ENCODE data around the gene LMCD1.

LMCD1 gene

GRCh38 chr3:8600457-8600856, 98.8 kb downstream of the LMCD1 start:
- Mint-ChIP-seq H3K27me3 (peaks cover 8% of the 10 kb centered on the region), H3K36me3 (ENCODE audit: insufficient read depth) (no peaks in the 10 kb centered on the region), H3K9me3 (no peaks in the 10 kb centered on the region), H3K27ac (ENCODE audit: low read depth) (no peak overlapping the region), H3K4me3 (no peak overlapping the region), H3K4me1 (no peaks in the 10 kb centered on the region)
- DNase-seq (ENCODE audit: low spot score in 2 of 2) (no peak), ATAC-seq (replicated peaks; ENCODE audit: extremely low read depth, poor library complexity, severe bottlenecking) (no peak)

DNA sequence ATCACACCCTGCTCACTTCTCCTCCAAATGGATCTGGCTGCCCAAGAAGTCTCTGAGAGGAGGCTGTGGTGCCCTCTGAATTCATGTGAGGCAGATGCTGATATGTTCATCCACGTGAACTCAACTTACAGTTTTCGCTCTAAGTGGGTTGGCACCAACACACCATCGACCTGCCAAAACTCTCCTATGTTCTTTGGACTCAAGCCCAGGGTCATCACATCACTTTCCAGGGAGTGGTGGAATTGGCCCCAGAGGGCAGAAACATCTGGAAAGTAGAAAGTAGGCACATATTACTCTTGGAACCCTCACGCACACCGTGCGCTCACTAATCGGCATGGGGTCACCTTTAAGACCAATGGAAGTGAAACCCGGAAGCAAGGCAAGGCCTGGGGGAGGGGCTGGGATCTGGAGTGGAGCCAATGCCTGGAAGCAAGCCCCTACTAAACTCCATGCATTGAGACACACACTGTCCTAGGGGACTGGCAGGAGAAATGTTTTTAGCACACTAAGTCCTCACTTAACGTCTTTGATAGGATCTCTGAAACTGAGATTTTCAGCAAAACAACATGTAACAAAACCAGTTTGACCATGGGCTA, 101.6 kb downstream of the LMCD1 start:
- no peak for ATAC-seq (replicated peaks; ENCODE audit: extremely low read depth, poor library complexity, severe bottlenecking)
- no peaks in the 10 kb centered on the region for H3K36me3 Mint-ChIP-seq (ENCODE audit: insufficient read depth)

GRCh38 chr3:8604006-8604405, 102.4 kb downstream of the LMCD1 start:
- H3K9me3 Mint-ChIP-seq, result no peaks in the 10 kb centered on the region
- H3K36me3 Mint-ChIP-seq (ENCODE audit: insufficient read depth), result no peaks in the 10 kb centered on the region
- no peaks in the 10 kb centered on the region for H3K4me1 Mint-ChIP-seq
- DNase-seq (ENCODE audit: low spot score in 2 of 2) (no peak), ATAC-seq (replicated peaks; ENCODE audit: extremely low read depth, poor library complexity, severe bottlenecking) (no peak)
- no peak overlapping the region for H3K4me3 Mint-ChIP-seq
- peaks cover 25% of the 10 kb centered on the region for H3K27me3 Mint-ChIP-seq
- H3K27ac Mint-ChIP-seq (ENCODE audit: low read depth), result no peak overlapping the region

More for the DNA sequence above, 101.6 kb downstream of the LMCD1 start:
- Mint-ChIP-seq H3K27ac (ENCODE audit: low read depth) (no peak overlapping the region), H3K27me3 (peaks cover 19% of the 10 kb centered on the region), H3K4me1 (no peaks in the 10 kb centered on the region), H3K4me3 (no peak overlapping the region), H3K9me3 (no peaks in the 10 kb centered on the region)
- DNase-seq (ENCODE audit: low spot score in 2 of 2), result no peak

GRCh38 chr3:8604988-8605387, 103.4 kb downstream of the LMCD1 start:
- no peak overlapping the region for H3K27ac Mint-ChIP-seq (ENCODE audit: low read depth)
- DNase-seq (ENCODE audit: low spot score in 2 of 2) (no peak), ATAC-seq (replicated peaks; ENCODE audit: extremely low read depth, poor library complexity, severe bottlenecking) (no peak)
- H3K4me3 Mint-ChIP-seq, result no peak overlapping the region
- H3K4me1 Mint-ChIP-seq, result no peaks in the 10 kb centered on the region
- H3K27me3 Mint-ChIP-seq, result peaks cover 25% of the 10 kb centered on the region
- no peaks in the 10 kb centered on the region for H3K9me3 Mint-ChIP-seq
- no peaks in the 10 kb centered on the region for H3K36me3 Mint-ChIP-seq (ENCODE audit: insufficient read depth)

DNA sequence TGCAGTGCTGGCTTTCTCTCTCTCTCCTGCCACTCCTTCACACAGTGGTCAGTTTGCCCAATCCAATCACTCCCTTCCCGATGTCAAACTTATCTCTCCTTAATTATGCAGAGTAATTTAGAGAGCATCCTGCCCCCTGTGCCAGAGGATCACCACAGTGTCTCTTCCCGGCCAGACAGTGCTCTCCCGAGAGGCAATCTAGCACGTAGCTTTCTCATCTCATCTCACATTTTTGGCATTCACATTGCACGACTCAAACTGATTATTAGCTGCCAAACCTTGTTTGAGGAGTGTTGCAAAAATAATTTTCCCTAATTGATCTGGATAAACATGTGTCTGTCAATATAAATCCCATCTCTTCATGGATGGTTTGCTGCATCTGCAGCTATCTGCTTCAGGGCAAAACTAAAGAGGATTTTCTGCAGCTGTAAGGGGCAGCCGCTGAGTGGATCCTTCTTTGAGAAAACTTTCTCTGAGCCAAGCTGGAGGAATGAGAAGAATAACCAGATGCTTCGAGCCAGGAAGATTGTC, 105.1 kb downstream of the LMCD1 start:
- Mint-ChIP-seq H3K27me3 (peaks cover 25% of the 10 kb centered on the region), H3K4me3 (no peak overlapping the region), H3K4me1 (no peaks in the 10 kb centered on the region), H3K36me3 (ENCODE audit: insufficient read depth) (no peaks in the 10 kb centered on the region), H3K27ac (ENCODE audit: low read depth) (no peak overlapping the region), H3K9me3 (no peaks in the 10 kb centered on the region)
- no peak for ATAC-seq (replicated peaks; ENCODE audit: extremely low read depth, poor library complexity, severe bottlenecking)
- DNase-seq (ENCODE audit: low spot score in 2 of 2), result no peak

DNA sequence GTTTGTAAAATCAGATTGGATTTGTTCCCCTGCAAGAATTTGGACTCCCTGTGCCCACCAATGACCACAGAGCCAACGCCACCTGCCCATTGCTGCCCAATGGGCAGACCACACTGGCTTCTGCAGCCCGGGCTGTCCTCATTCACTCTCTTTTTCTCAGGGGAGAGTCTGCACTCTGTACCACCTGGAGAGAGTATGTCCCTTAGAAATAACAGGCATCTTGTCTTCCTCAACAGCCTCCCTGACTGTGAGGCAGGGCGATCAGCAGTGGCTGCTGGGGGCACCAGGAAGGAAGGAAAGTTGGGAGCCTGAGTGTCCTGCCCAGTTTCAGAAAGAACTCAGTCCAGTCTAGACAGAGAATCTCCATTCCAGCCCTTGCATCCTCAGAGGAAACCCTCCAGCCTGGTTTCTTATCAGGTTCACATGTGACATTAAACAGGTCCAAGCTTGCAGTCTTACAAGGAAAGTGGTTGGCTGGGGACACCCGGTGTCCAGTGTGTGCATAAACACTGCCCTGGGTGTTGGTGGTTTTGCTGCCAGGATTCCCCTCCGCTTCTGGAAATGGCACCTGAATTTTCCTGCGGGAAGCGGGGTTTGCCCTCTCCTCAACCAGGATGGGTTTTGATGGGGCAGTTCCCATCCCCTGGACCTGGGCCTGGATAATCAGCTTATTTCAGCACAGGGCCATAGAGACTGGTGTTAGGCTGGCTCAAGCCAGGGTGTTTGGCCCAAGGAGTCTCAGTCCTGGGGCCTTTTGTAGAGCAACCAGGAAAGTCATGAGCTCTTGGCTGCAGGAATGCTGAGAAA, 105.8 kb downstream of the LMCD1 start:
- DNase-seq (ENCODE audit: low spot score in 2 of 2) (no peak), ATAC-seq (replicated peaks; ENCODE audit: extremely low read depth, poor library complexity, severe bottlenecking) (no peak)
- Mint-ChIP-seq H3K27ac (ENCODE audit: low read depth) (no peak overlapping the region), H3K27me3 (peaks cover 25% of the 10 kb centered on the region), H3K4me3 (no peak overlapping the region), H3K4me1 (no peaks in the 10 kb centered on the region), H3K36me3 (ENCODE audit: insufficient read depth) (no peaks in the 10 kb centered on the region), H3K9me3 (no peaks in the 10 kb centered on the region)

GRCh38 chr3:8608041-8608790, 106.6 kb downstream of the LMCD1 start:
- Mint-ChIP-seq H3K4me1 (no peaks in the 10 kb centered on the region), H3K27me3 (peaks cover 25% of the 10 kb centered on the region)
- ATAC-seq (replicated peaks; ENCODE audit: extremely low read depth, poor library complexity, severe bottlenecking), result no peak

GRCh38 chr3:8608791-8609467, 107.3 kb downstream of the LMCD1 start:
- Mint-ChIP-seq H3K9me3 (no peaks in the 10 kb centered on the region), H3K36me3 (ENCODE audit: insufficient read depth) (no peaks in the 10 kb centered on the region), H3K4me3 (no peak overlapping the region), H3K27me3 (peaks cover 25% of the 10 kb centered on the region), H3K27ac (ENCODE audit: low read depth) (no peak overlapping the region), H3K4me1 (no peaks in the 10 kb centered on the region)
- ATAC-seq (replicated peaks; ENCODE audit: extremely low read depth, poor library complexity, severe bottlenecking) (no peak), DNase-seq (ENCODE audit: low spot score in 2 of 2) (no peak)

More at GRCh38 chr3:8608041-8608790, 106.6 kb downstream of the LMCD1 start:
- H3K9me3 Mint-ChIP-seq, result no peaks in the 10 kb centered on the region
- no peak for DNase-seq (ENCODE audit: low spot score in 2 of 2)
- H3K27ac Mint-ChIP-seq (ENCODE audit: low read depth), result no peak overlapping the region
- H3K36me3 Mint-ChIP-seq (ENCODE audit: insufficient read depth), result no peaks in the 10 kb centered on the region
- H3K4me3 Mint-ChIP-seq, result no peak overlapping the region

DNA sequence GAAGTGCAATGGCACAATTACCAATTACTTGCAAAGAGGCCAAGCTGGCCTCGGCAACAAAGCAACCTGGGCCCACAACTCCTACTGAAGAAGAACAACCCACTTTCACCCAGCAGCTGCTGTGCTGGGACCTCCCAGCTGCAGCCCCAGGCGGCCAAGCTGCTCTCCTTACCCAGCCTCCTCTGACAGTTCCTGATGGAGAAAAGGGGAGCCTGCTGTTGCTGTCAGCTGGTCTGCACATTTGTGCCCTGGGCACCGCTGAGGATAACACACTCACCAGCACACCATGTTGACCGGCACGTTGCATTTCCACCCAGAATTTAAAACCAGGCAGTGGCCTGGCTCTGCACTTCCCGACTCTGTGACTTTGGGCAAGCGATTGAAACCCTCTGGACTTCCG, 109.3 kb downstream of the LMCD1 start:
- H3K27ac Mint-ChIP-seq (ENCODE audit: low read depth), result no peak overlapping the region
- no peaks in the 10 kb centered on the region for H3K4me1 Mint-ChIP-seq
- no peaks in the 10 kb centered on the region for H3K36me3 Mint-ChIP-seq (ENCODE audit: insufficient read depth)
- H3K9me3 Mint-ChIP-seq, result no peaks in the 10 kb centered on the region
- peaks cover 25% of the 10 kb centered on the region for H3K27me3 Mint-ChIP-seq
- no peak for ATAC-seq (replicated peaks; ENCODE audit: extremely low read depth, poor library complexity, severe bottlenecking)
- H3K4me3 Mint-ChIP-seq, result no peak overlapping the region
- DNase-seq (ENCODE audit: low spot score in 2 of 2), result no peak

DNA sequence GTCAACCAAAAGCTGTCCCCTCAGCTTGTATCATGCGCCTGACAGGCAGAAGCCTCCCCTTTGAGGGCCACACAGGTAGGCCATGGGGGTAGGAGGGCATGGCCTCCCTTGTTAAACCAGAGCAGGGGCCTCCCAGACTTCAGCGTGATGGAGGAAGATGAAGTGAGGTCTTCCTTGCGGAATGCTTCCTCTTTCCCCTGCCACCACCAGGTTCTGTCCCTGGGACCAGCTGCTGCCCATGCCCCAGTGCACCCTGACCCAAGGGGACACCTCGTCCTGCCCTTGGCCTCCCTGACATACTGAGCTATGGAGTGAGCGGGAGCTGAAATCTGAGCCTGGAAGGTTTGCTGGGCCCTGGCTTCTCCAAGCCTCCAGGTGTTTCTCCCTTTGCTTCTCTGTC, 116.3 kb downstream of the LMCD1 start:
- no peaks in the 10 kb centered on the region for H3K36me3 Mint-ChIP-seq (ENCODE audit: insufficient read depth)
- H3K9me3 Mint-ChIP-seq, result peaks cover 6% of the 10 kb centered on the region
- no peak overlapping the region for H3K4me3 Mint-ChIP-seq
- no peaks in the 10 kb centered on the region for H3K4me1 Mint-ChIP-seq
- no peak overlapping the region for H3K27ac Mint-ChIP-seq (ENCODE audit: low read depth)
- ATAC-seq (replicated peaks; ENCODE audit: extremely low read depth, poor library complexity, severe bottlenecking) (no peak), DNase-seq (ENCODE audit: low spot score in 2 of 2) (no peak)
- H3K27me3 Mint-ChIP-seq, result peaks cover 2% of the 10 kb centered on the region

DNA sequence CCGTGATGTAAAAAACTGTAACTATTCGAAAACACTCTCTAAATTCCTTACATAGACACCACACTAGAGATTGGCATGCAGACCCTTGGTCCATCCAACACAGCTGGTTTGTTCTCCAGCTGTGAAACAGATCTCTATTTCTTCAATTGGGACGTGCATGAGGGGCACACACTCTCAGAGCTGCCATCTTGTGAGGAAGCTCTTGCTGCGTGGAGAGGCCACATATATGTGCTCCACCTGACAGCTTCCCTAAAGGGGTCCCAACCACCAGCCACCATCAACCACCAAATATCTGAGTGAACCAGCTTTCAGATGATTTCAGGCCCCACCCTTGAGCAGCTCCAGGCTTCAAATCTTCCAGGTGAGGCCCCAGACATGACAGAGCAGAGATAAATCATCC, 117.3 kb downstream of the LMCD1 start:
- Mint-ChIP-seq H3K27ac (ENCODE audit: low read depth) (no peak overlapping the region), H3K36me3 (ENCODE audit: insufficient read depth) (no peaks in the 10 kb centered on the region)
- ATAC-seq (replicated peaks; ENCODE audit: extremely low read depth, poor library complexity, severe bottlenecking), result no peak

GRCh38 chr3:8619548-8619947, 117.9 kb downstream of the LMCD1 start:
- H3K27me3 Mint-ChIP-seq, result peaks cover 11% of the 10 kb centered on the region

More for the DNA sequence above, 117.3 kb downstream of the LMCD1 start:
- H3K4me3 Mint-ChIP-seq, result no peak overlapping the region
- peaks cover 6% of the 10 kb centered on the region for H3K9me3 Mint-ChIP-seq
- peaks cover 5% of the 10 kb centered on the region for H3K4me1 Mint-ChIP-seq
- H3K27me3 Mint-ChIP-seq, result peaks cover 11% of the 10 kb centered on the region
- no peak for DNase-seq (ENCODE audit: low spot score in 2 of 2)

More at GRCh38 chr3:8619548-8619947, 117.9 kb downstream of the LMCD1 start:
- DNase-seq (ENCODE audit: low spot score in 2 of 2) (no peak), ATAC-seq (replicated peaks; ENCODE audit: extremely low read depth, poor library complexity, severe bottlenecking) (no peak)
- Mint-ChIP-seq H3K4me3 (no peak overlapping the region), H3K36me3 (ENCODE audit: insufficient read depth) (no peaks in the 10 kb centered on the region), H3K9me3 (peaks cover 6% of the 10 kb centered on the region), H3K27ac (ENCODE audit: low read depth) (no peak overlapping the region), H3K4me1 (peaks cover 5% of the 10 kb centered on the region)

Measured in central memory CD8-positive, alpha-beta T cell (primary cell).